Mesenchymal stem cell (in vitro differentiated cells and primary cell): ENCODE measurements around the gene GPR137C.

Source experiments
- DNase-seq: peaks from one replicate; pipeline ENCODE4 v3.0.0-alpha.2; 2013
- H2AFZ ChIP-seq: one replicate; pipeline ENCODE4 v1.6.1; 2013; ENCODE audit warnings: low read depth, mild to moderate bottlenecking, control low read depth, inconsistent platforms, low read length, moderate library complexity
- H2AK5ac ChIP-seq: 2 replicates; pipeline ENCODE4 v1.6.1; 2013; ENCODE audit warnings: low read length, moderate library complexity, mild to moderate bottlenecking, inconsistent platforms; ENCODE audit not compliant: severe bottlenecking
- H2BK120ac ChIP-seq: one replicate; pipeline ENCODE4 v1.6.1; 2013; ENCODE audit warnings: low read depth, mild to moderate bottlenecking, inconsistent platforms, low read length, moderate library complexity
- H2BK12ac ChIP-seq, 2 experiments: one replicate each; pipeline ENCODE4 v1.6.1; 2013; ENCODE audit warnings: inconsistent platforms in 2 of 2, low read length in 2 of 2, mild to moderate bottlenecking in 2 of 2, moderate library complexity in 2 of 2, control low read depth in 1 of 2
- H2BK15ac ChIP-seq: one replicate; pipeline ENCODE4 v1.6.1; 2013; ENCODE audit warnings: mild to moderate bottlenecking, low read depth, inconsistent platforms; ENCODE audit not compliant: poor library complexity, severe bottlenecking
- H2BK5ac ChIP-seq: 2 replicates; pipeline ENCODE4 v1.6.1; 2013; ENCODE audit warnings: low read depth, mild to moderate bottlenecking, low read length, control low read depth, inconsistent platforms; ENCODE audit not compliant: poor library complexity, severe bottlenecking
- H3K14ac ChIP-seq, 2 experiments: one replicate each; pipeline ENCODE4 v1.6.1; 2013; ENCODE audit warnings: inconsistent platforms in 2 of 2, low read length in 2 of 2, control low read depth in 1 of 2, mild to moderate bottlenecking in 1 of 2, moderate library complexity in 1 of 2
- H3K18ac ChIP-seq, 2 experiments: one replicate each; pipeline ENCODE4 v1.6.1; 2013; ENCODE audit warnings: inconsistent platforms in 2 of 2, low read length in 2 of 2, control low read depth in 1 of 2, low read depth in 1 of 2, mild to moderate bottlenecking in 1 of 2
- H3K23ac ChIP-seq, 2 experiments: one replicate each; pipeline ENCODE4 v1.6.1; 2013; ENCODE audit warnings: inconsistent platforms in 2 of 2, low read length in 2 of 2, mild to moderate bottlenecking in 2 of 2, moderate library complexity in 2 of 2, control low read depth in 1 of 2
- H3K27ac ChIP-seq: 2 replicates; pipeline ENCODE4 v1.5.1; 2013; ENCODE audit warnings: mild to moderate bottlenecking, moderate library complexity, low read length, control low read depth, inconsistent platforms; ENCODE audit not compliant: poor library complexity, severe bottlenecking
- H3K27me3 ChIP-seq, 2 experiments: 2 replicates each; pipeline versions ENCODE4 v1.6.1 to v1.7.0; 2013; ENCODE audit warnings: low read length in 2 of 2, mild to moderate bottlenecking in 2 of 2, moderate library complexity in 2 of 2, control low read depth in 1 of 2, inconsistent platforms in 1 of 2; ENCODE audit not compliant: control insufficient read depth in 1 of 2, insufficient read depth in 1 of 2
- H3K36me3 ChIP-seq, 2 experiments: 2 replicates each; pipeline versions ENCODE4 v1.6.1 to v1.7.0; 2013; ENCODE audit warnings: low read length in 2 of 2, control low read depth in 1 of 2, inconsistent platforms in 1 of 2, low read depth in 1 of 2, mild to moderate bottlenecking in 1 of 2; ENCODE audit not compliant: insufficient read depth in 2 of 2, control insufficient read depth in 1 of 2
- H3K4ac ChIP-seq, 2 experiments: one replicate each; pipeline ENCODE4 v1.6.1; 2013; ENCODE audit warnings: inconsistent platforms in 2 of 2, low read length in 2 of 2, mild to moderate bottlenecking in 2 of 2, moderate library complexity in 2 of 2, control low read depth in 1 of 2, low read depth in 1 of 2
- H3K4me1 ChIP-seq: 2 replicates; pipeline ENCODE4 v1.6.1; 2013; ENCODE audit warnings: low read depth, low read length, control low read depth; ENCODE audit not compliant: control insufficient read depth, insufficient read depth
- H3K4me2 ChIP-seq: 2 replicates; pipeline ENCODE4 v1.6.1; 2013; ENCODE audit warnings: low read length, mild to moderate bottlenecking, inconsistent platforms; ENCODE audit not compliant: poor library complexity, severe bottlenecking
- H3K4me3 ChIP-seq, 2 experiments: 2 replicates each; pipeline versions ENCODE4 v1.5.1 to v1.7.0; 2013; ENCODE audit warnings: low read length in 2 of 2, mild to moderate bottlenecking in 2 of 2, control low read depth in 1 of 2, low read depth in 1 of 2; ENCODE audit not compliant: insufficient read depth in 1 of 2
- H3K79me1 ChIP-seq: replicated peaks from 2 replicates; pipeline ENCODE4 v1.6.1; 2013; ENCODE audit warnings: mild to moderate bottlenecking, control low read depth, low read length, inconsistent platforms; ENCODE audit not compliant: poor library complexity, severe bottlenecking
- H3K9ac ChIP-seq: 2 replicates; pipeline ENCODE4 v1.7.0; 2013; ENCODE audit warnings: mild to moderate bottlenecking, low read length, moderate library complexity
- H3K9me3 ChIP-seq: 2 replicates; pipeline ENCODE4 v1.7.0; 2013; ENCODE audit warnings: mild to moderate bottlenecking, low read length; ENCODE audit not compliant: control insufficient read depth
- H4K8ac ChIP-seq: one replicate; pipeline ENCODE4 v1.6.1; 2013; ENCODE audit warnings: inconsistent platforms, mild to moderate bottlenecking, low read length, moderate library complexity
- H4K91ac ChIP-seq: one replicate; pipeline ENCODE4 v1.6.1; 2013; ENCODE audit warnings: mild to moderate bottlenecking, low read length, inconsistent platforms
- WGBS: methylation state at CpG from one replicate; pipeline ENCODE4 v1.1.7; 2013; ENCODE audit warnings: mixed read lengths; 5-methylcytosine and 5-hydroxymethylcytosine counted together

Gene GPR137C

DNA sequence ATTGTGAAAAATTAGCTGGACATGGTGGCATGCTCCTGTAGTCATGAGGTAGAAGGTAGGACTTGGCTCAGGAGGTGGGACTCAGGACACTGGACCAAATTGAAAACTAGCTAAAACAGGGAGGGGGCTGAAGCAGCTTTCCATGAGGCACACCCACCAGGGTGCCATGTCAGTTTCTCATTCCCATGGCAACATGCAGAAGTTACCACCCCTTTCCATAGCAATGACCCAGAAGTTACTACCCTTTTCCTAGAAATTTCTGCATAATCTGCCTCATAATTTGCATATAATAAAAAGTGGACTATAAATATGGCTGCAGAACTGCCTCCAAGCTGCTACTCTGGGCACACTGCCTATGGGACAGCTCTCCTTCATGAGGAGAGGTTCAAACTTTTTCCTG lies 104.3 kb downstream of the GPR137C start:
- H3K18ac ChIP-seq: no peak overlapping the region
- H2AK5ac ChIP-seq: no peak overlapping the region
- no peak overlapping the region for H2BK5ac ChIP-seq
- H3K9me3 ChIP-seq: no peaks in the 10 kb centered on the region
- H4K8ac ChIP-seq: no peak overlapping the region
- H3K36me3 ChIP-seq: peaks cover 0 to 52% of the 10 kb centered on the region in 2 experiments
- H3K4me1 ChIP-seq: no peaks in the 10 kb centered on the region
- H3K9ac ChIP-seq: no peak overlapping the region
- no peak overlapping the region for H2AFZ ChIP-seq
- no peak overlapping the region for H3K4me3 ChIP-seq
- no peak overlapping the region for H3K4me2 ChIP-seq
- H3K79me1 ChIP-seq: peaks cover 2% of the 10 kb centered on the region
- no peaks in the 10 kb centered on the region for H3K27me3 ChIP-seq
- H3K23ac ChIP-seq: no peak overlapping the region
- H2BK120ac ChIP-seq: no peak overlapping the region
- H4K91ac ChIP-seq: no peak overlapping the region
- H3K4ac ChIP-seq: no peak overlapping the region
- H3K14ac ChIP-seq: no peak overlapping the region
- H2BK12ac ChIP-seq: no peak overlapping the region
- H2BK15ac ChIP-seq: no peak overlapping the region
- no peak for DNase-seq
- H3K27ac ChIP-seq: no peak overlapping the region

DNA sequence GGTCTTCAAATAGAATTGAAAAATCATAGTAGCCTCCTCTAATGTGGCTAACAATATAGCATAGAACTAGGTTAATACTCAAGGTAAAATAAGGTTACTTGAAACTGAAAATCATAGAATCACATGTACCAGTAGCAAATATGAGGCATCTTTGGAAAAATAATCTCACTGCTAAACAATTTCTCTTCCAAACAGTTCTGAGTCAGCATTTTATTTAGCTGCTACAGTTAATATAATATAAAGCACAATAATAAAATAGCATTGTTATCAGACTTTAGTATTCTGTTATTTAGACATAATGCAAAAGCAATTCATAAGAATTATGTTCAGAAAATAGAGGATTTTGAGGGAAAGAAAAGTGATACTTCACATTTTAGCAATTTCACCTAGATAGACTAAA lies 107.7 kb downstream of the GPR137C start:
- H3K4me3 ChIP-seq: no peak overlapping the region
- no peak overlapping the region for H2AK5ac ChIP-seq
- no peak overlapping the region for H4K8ac ChIP-seq
- H2BK12ac ChIP-seq: no peak overlapping the region
- no peak overlapping the region for H3K23ac ChIP-seq
- H3K36me3 ChIP-seq: peaks cover 0 to 46% of the 10 kb centered on the region in 2 experiments
- peaks cover 2% of the 10 kb centered on the region for H3K79me1 ChIP-seq
- H2BK120ac ChIP-seq: no peak overlapping the region
- H3K9ac ChIP-seq: no peak overlapping the region
- H2AFZ ChIP-seq: no peak overlapping the region
- H3K4me1 ChIP-seq: no peaks in the 10 kb centered on the region
- no peaks in the 10 kb centered on the region for H3K9me3 ChIP-seq
- H3K4me2 ChIP-seq: no peak overlapping the region
- no peak overlapping the region for H4K91ac ChIP-seq
- H3K4ac ChIP-seq: no peak overlapping the region
- H3K14ac ChIP-seq: no peak overlapping the region
- DNase-seq: no peak
- H3K27ac ChIP-seq: no peak overlapping the region
- H3K27me3 ChIP-seq: no peaks in the 10 kb centered on the region
- H3K18ac ChIP-seq: no peak overlapping the region
- H2BK15ac ChIP-seq: no peak overlapping the region
- H2BK5ac ChIP-seq: no peak overlapping the region

DNA sequence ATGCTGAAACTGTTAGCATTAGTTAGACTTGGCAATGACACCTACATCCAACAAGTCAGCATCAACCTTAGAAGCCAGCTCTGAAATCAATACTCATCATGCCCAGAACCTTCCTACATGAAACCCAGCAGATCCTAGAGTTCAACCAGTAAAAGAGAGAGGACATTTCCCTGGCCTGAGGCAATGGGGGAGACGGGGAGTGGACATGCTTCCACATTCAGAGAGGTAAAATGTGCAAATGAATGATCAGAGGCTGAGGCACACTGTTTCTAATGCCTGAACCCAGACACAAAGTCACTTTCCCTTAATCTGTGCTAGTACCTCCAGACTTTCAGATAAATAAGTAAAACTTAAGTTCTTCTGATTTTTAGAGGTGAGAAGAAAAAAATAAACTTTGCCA lies 108.2 kb downstream of the GPR137C start:
- Histone ChIP-seq H2BK5ac (no peak overlapping the region), H3K27ac (no peak overlapping the region), H2AFZ (no peak overlapping the region), H3K4ac (no peak overlapping the region), H2AK5ac (no peak overlapping the region), H3K79me1 (peaks cover 2% of the 10 kb centered on the region), H2BK12ac (no peak overlapping the region), H4K8ac (no peak overlapping the region), H3K18ac (no peak overlapping the region), H3K9me3 (no peaks in the 10 kb centered on the region), H3K4me2 (no peak overlapping the region), H3K36me3 (peaks cover 0 to 46% of the 10 kb centered on the region in 2 experiments), H3K27me3 (no peaks in the 10 kb centered on the region), H3K23ac (no peak overlapping the region), H3K4me1 (no peaks in the 10 kb centered on the region), H3K14ac (no peak overlapping the region), H3K9ac (no peak overlapping the region), H4K91ac (no peak overlapping the region), H3K4me3 (no peak overlapping the region), H2BK15ac (no peak overlapping the region), H2BK120ac (no peak overlapping the region)
- no peak for DNase-seq
- 88% methylated on average over 1 of the region's 1 CpG for WGBS

DNA sequence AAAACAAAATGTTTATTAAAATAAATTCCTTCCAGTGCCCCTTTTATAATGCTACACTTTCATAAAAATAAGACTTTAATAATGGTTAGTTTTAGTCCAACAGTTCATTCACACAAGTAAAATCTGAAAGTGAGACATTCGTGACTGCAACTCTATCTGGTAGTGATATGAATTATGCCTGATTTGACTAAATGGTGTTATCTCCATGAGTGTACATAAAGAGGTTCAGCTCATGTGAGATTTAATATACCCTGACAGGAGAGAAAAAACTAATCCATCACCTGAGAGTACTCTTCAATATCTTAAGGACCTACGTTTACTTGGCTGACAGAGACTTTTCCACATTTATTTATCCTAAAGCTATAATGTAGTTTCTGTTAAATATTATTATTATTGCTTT lies 108.7 kb downstream of the GPR137C start:
- H3K9ac ChIP-seq: no peak overlapping the region
- peaks cover 2% of the 10 kb centered on the region for H3K79me1 ChIP-seq
- no peak overlapping the region for H3K4ac ChIP-seq
- no peaks in the 10 kb centered on the region for H3K9me3 ChIP-seq
- no peak overlapping the region for H4K8ac ChIP-seq
- H3K18ac ChIP-seq: no peak overlapping the region
- no peak overlapping the region for H3K23ac ChIP-seq
- no peak overlapping the region for H3K4me2 ChIP-seq
- no peak overlapping the region for H3K4me3 ChIP-seq
- no peak overlapping the region for H4K91ac ChIP-seq
- H2BK5ac ChIP-seq: no peak overlapping the region
- no peak overlapping the region for H2BK12ac ChIP-seq
- H2BK15ac ChIP-seq: no peak overlapping the region
- H2BK120ac ChIP-seq: no peak overlapping the region
- H3K27ac ChIP-seq: no peak overlapping the region
- H3K36me3 ChIP-seq: peaks cover 0 to 50% of the 10 kb centered on the region in 2 experiments
- H2AK5ac ChIP-seq: no peak overlapping the region
- WGBS: no CpG with 5 or more reads among the region's 2 CpGs
- H2AFZ ChIP-seq: no peak overlapping the region
- no peaks in the 10 kb centered on the region for H3K4me1 ChIP-seq
- no peak for DNase-seq
- H3K14ac ChIP-seq: no peak overlapping the region
- no peaks in the 10 kb centered on the region for H3K27me3 ChIP-seq
